ENCODE measurements around the gene TMEM259.

GRCh38 chr19:1015061-1015781, 5.7 kb downstream of the TMEM259 start:
- TF ChIP-seq POLR2AphosphoS5 (IDR thresholded peaks at IDR 0.05) (no peak), POLR2A (IDR thresholded peaks at IDR 0.05) (no peak)
